HepG2 (cell line): ENCODE measurements around the gene CGGBP1. TPM values are rescaled to one million over a fixed set of nuclear protein-coding genes. Genes with fewer than 3 reads are reported as not detected.

Source experiments
- FOXA1 ChIP-seq, 2 experiments: fragments of 450-650 bp in 1 of 2; sonication (generic) in 1 of 2; formaldehyde crosslinking in 1 of 2; IDR thresholded peaks; 2 replicates each; pipeline versions ENCODE4 v1.4.0 to v1.6.1; 2016 to 2020; ENCODE audit warnings: missing genetic modification reagents in 1 of 2
- HOMEZ ChIP-seq: IDR thresholded peaks from 2 replicates; pipeline ENCODE4 v1.6.1; 2016; ENCODE audit warnings: low read depth
- KMT2A ChIP-seq: sonication (generic); formaldehyde crosslinking; IDR thresholded peaks from 2 replicates; pipeline ENCODE4 v1.4.0; 2020; ENCODE audit warnings: missing genetic modification reagents
- MED13 ChIP-seq: sonication (generic); formaldehyde crosslinking; IDR thresholded peaks from 2 replicates; pipeline ENCODE4 v1.5.0; 2020; ENCODE audit warnings: missing genetic modification reagents
- MTF1 ChIP-seq: sonication (generic); formaldehyde crosslinking; IDR thresholded peaks from 2 replicates; pipeline ENCODE4 v1.5.0; 2020; ENCODE audit warnings: missing genetic modification reagents
- RFX3 ChIP-seq: IDR thresholded peaks from 2 replicates; pipeline ENCODE4 v1.6.1; 2016; ENCODE audit warnings: missing biosample characterization, missing genetic modification reagents
- SIN3A ChIP-seq: IDR thresholded peaks from 2 replicates; pipeline ENCODE4 v1.6.1; 2011; ENCODE audit warnings: low read depth, mild to moderate bottlenecking, control low read depth, low read length, borderline replicate concordance
- THAP9 ChIP-seq: sonication (generic); formaldehyde crosslinking; IDR thresholded peaks from 2 replicates; pipeline ENCODE4; 2020; ENCODE audit warnings: missing genetic modification reagents, mild to moderate bottlenecking, borderline replicate concordance
- TRIM22 ChIP-seq: fragments of 450-650 bp; IDR thresholded peaks from 2 replicates; pipeline ENCODE4 v1.6.1; 2017
- ZBTB33 ChIP-seq: sonication (generic); formaldehyde crosslinking; IDR thresholded peaks from 2 replicates; pipeline ENCODE4 v1.4.0; 2020; ENCODE audit warnings: missing genetic modification reagents
- ZFP91 ChIP-seq: sonication (generic); formaldehyde crosslinking; IDR thresholded peaks from 2 replicates; pipeline ENCODE4 v1.9.0; 2022; ENCODE audit warnings: missing genetic modification reagents, mild to moderate bottlenecking, borderline replicate concordance
- ZFY ChIP-seq: sonication (generic); formaldehyde crosslinking; IDR thresholded peaks from 2 replicates; pipeline ENCODE4 v1.4.0; 2020; ENCODE audit warnings: missing genetic modification reagents
- ZNF292 ChIP-seq: sonication (generic); formaldehyde crosslinking; IDR thresholded peaks from 2 replicates; pipeline ENCODE4 v1.8.1; 2022; ENCODE audit warnings: mild to moderate bottlenecking, low read depth, missing genetic modification reagents, borderline replicate concordance
- ZNF562 ChIP-seq: sonication (generic); formaldehyde crosslinking; IDR thresholded peaks from 2 replicates; pipeline ENCODE4 v1.8.0; 2022; ENCODE audit warnings: missing genetic modification reagents, borderline replicate concordance
- ZSCAN29 ChIP-seq: sonication (generic); formaldehyde crosslinking; conservative IDR thresholded peaks from 2 replicates; pipeline ENCODE4 v1.4.0; 2020; ENCODE audit warnings: mild to moderate bottlenecking, missing genetic modification reagents
- polyA plus RNA-seq, 8 experiments: library from polyadenylated mRNA; depleted of rRNA in 3 of 8; stranded (reverse) in 7 of 8; unstranded in 1 of 8; fragments of >200 nt; fragmentation: Illumina TruSeq in 4 of 8; extraction: Trizol in 4 of 8; gene quantifications; 2 replicates each; pipeline versions ENCODE4 v1.2.1 to v1.2.3, GENCODE V29; 2011 to 2016; ENCODE audit warnings: low read depth in 4 of 8, missing spikeins in 1 of 8, mixed read lengths in 1 of 8; ENCODE audit not compliant: insufficient read depth in 1 of 8
- total RNA-seq, 5 experiments: library from RNA; depleted of rRNA; stranded (reverse); fragments of >200 nt; fragmentation: Illumina TruSeq; extraction: Trizol; gene quantifications; 2 replicates each; pipeline ENCODE4 v1.2.3, GENCODE V29; 2016; ENCODE audit warnings: low read depth in 1 of 5

The CGGBP1 gene
- total and polyA plus RNA-seq, 2 of the 13 experiments (the other 11 are each of a cell fraction or from before 2014, with no cell fraction given): 38.9 to 47.0 TPM

GRCh38 chr3:88059380-88060170 is 770 bp upstream of the CGGBP1 start (continued):
- peak; percentile 54; the same call in 1 of the 2 replicates for TF ChIP-seq ZFP91 (CRISPR knock-in tag)
- peak; percentile 24; the same call in 1 of the 2 replicates for TF ChIP-seq ZNF292 (CRISPR knock-in tag)
- no peak for TF ChIP-seq TRIM22
- TF ChIP-seq ZBTB33 (CRISPR knock-in tag): no peak
- no peak for TF ChIP-seq RFX3
- no peak for TF ChIP-seq MTF1 (CRISPR knock-in tag)
- TF ChIP-seq KMT2A (CRISPR knock-in tag): 0 out of 2 replicates have a peak, but pooled peaks have one; percentile 13
- TF ChIP-seq FOXA1 (IDR thresholded peaks at IDR 0.05): no peak
- no peak for TF ChIP-seq FOXA1 (CRISPR knock-in tag; IDR thresholded peaks at IDR 0.05)
- no peak for TF ChIP-seq ZFY (CRISPR knock-in tag)
- TF ChIP-seq HOMEZ (CRISPR knock-in tag): 0 out of 2 replicates have a peak, but pooled peaks have one; percentile 0
- TF ChIP-seq ZSCAN29 (CRISPR knock-in tag): peak; percentile 84
- peak; percentile 62; the same call in 1 of the 2 replicates for TF ChIP-seq THAP9 (CRISPR knock-in tag)
- TF ChIP-seq ZNF562 (CRISPR knock-in tag): no peak
- 0 out of 2 replicates have a peak, but pooled peaks have one; percentile 47 for TF ChIP-seq SIN3A
- TF ChIP-seq MED13 (CRISPR knock-in tag): 0 out of 2 replicates have a peak, but pooled peaks have one; percentile 10
